Heart right ventricle (tissue), 16 donors: Measurements from ENCODE around the gene OSBPL3. TPM values are rescaled to one million over a fixed set of nuclear protein-coding genes. Genes with fewer than 3 reads are reported as not detected.

Source experiments
- ATAC-seq, 8 donors: fragments of 200-7000 bp; cut with Tn5 transposase; one replicate each; pipeline ENCODE4 v1.9.1; 2020; ENCODE audit warnings: mild to moderate bottlenecking in 8 of 8, moderate library complexity in 8 of 8, moderate number of reproducible peaks in 1 of 8
- DNase-seq, 2 donors: peaks; one replicate each; pipeline ENCODE4 v3.0.0-alpha.2; 2020
- H3K27ac ChIP-seq, 10 donors: fragments of 200-600 bp; sonication (generic) in 2 of 10; one replicate each; pipeline versions ENCODE4 v1.5.0 to v1.8.0; 2020 to 2022; ENCODE audit warnings: mild to moderate bottlenecking in 3 of 10
- H3K27me3 ChIP-seq, 7 donors: fragments of 200-600 bp; one replicate each; pipeline ENCODE4 v1.8.0; 2021 to 2022; ENCODE audit warnings: mild to moderate bottlenecking in 2 of 7
- H3K36me3 ChIP-seq, 9 donors: fragments of 200-600 bp; sonication (generic) in 1 of 9; one replicate each; pipeline versions ENCODE4 v1.5.0 to v1.8.0; 2020 to 2022; ENCODE audit warnings: mild to moderate bottlenecking in 2 of 9
- H3K4me1 ChIP-seq, 9 donors: fragments of 200-600 bp; sonication (generic) in 1 of 9; one replicate each; pipeline versions ENCODE4 v1.5.0 to v1.8.0; 2020 to 2022; ENCODE audit warnings: mild to moderate bottlenecking in 4 of 9
- H3K4me3 ChIP-seq, 10 donors: fragments of 200-600 bp; sonication (generic) in 2 of 10; one replicate each; pipeline versions ENCODE4 v1.5.0 to v1.8.0; 2020 to 2022; ENCODE audit warnings: mild to moderate bottlenecking in 7 of 10, moderate library complexity in 2 of 10
- H3K9me3 ChIP-seq, 11 donors: fragments of 200-600 bp in 10 of 11; sonication (generic) in 2 of 11; one replicate each; pipeline versions ENCODE4 v1.5.0 to v1.8.0; 2013 to 2022; ENCODE audit warnings: mild to moderate bottlenecking in 2 of 11, control low read depth in 1 of 11, moderate library complexity in 1 of 11
- WGBS, 2 donors: extraction: QIAGEN DNeasy Blood & Tissue Kit; methylation state at CpG; one replicate each; pipeline ENCODE4 v1.1.7; 2013; ENCODE audit warnings: inconsistent platforms in 1 of 2; 5-methylcytosine and 5-hydroxymethylcytosine counted together
- intact Hi-C, 10 donors: fragments of 100-400 bp; cut with DNase I; formaldehyde crosslinking; loops; one replicate each; pipeline versions ENCODE4 v1.11.1 to v1.14.2; 2022
- polyA plus RNA-seq, 2 donors: library from polyadenylated mRNA; stranded (reverse); fragments of 200-250 nt; gene quantifications; one replicate each; pipeline ENCODE4 v1.2.3, GENCODE V29; 2013
- total RNA-seq, 10 donors: library from RNA; stranded (reverse); fragmentation: NEBNext Ultra II Directional in 3 of 10; extraction: Animal tissue kit (Norgen Biotek cat#: 25700) in 3 of 10; gene quantifications; one replicate each; pipeline versions ENCODE4 v1.2.1 to v1.2.4, GENCODE V29; 2021 to 2023
- TF ChIP-seq, protein P1 (sequence below), 9 donors: fragments of 200-600 bp; sonication (generic) in 2 of 9; IDR thresholded peaks; one replicate each; pipeline versions ENCODE4 v1.5.0 to v1.8.0; 2021 to 2022; ENCODE audit warnings: antibody characterized with exemption in 9 of 9, mild to moderate bottlenecking in 5 of 9, moderate library complexity in 1 of 9
- donor health status: Arrhythmogenic right ventricular cardiomyopathy.
- donor health status: ischemic (EF 13 %, LVEDD 7.1; RV severe dilation, severe dysfunction).
- donor health status: healthy with polysubstance abuse.
- donor health status: DM: no; HTN: yes; CAD: no.
- donor health status: DM: no; HTN: no; CAD: no.
- donor health status: ischemic (EF 25% LVEDD 6.9; RV normal size, moderate dysfunction).
- donor health status: ischemic (EF 25% LVEDD 5.7; RV mildly dilated, moderate dysfunction).
- donor health status: healthy.
- donor health status: DM: yes; HTN: yes; CAD: no.
- donor health status: Ischemic cardiomyopathy.
- donor health status: ischemic (EF 35%, LVEDD 5.7; RV mildly dilated, moderate dysfunction).
- donor health status: nonischemic (EF 11% LVEDD 7.7; RV severe dilation, severe dysfunction).
- donor health status: DM: yes; HTN: yes; CAD: no.
- donor health status: PGD.
- donor health status: ischemic (EF 29% LVEDD 5.4; RV normal size, mild dysfunction).
- donor health status: nonischemic (EF 23%, LVEDD 6.1; RV moderate dilation, normal function).

Gene OSBPL3
- total and polyA plus RNA-seq, 12 donors = 1.2 to 10.6 (median 3.5) TPM

DNA sequence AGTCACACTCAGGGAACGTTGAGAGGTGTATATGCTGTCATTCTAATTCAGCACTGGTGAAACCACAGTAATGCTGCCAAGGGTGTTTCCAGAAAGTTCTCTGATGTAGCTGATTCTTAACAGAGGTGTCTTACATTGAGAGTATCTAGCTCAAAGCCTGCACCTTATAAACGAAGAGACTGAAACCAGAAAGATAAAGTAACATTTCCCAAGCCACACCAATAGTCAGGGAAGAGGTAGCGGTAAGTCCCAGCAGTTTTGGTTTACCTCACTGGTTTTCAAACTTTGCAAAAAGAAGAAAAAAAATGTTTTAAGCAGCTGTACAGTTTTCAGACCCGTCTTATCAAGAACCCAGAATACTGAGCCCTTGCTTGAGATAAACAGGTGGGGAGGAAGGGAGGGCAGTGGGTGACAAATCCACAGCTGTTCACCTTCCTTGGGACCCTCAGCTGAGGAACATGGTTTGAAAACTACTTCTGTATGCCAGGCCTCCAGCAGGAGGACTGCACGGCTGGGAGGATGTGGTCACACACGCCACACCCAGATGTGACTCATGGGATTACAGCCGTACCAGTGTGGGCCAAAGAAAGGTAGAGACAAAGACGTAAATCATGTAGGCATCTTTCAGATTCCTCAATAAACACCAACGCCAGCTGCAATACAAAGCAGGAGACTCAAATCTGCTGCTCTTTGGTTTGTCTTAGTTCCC is 158.8 kb downstream of the OSBPL3 start:
- Histone ChIP-seq H3K4me3 (peak overlapping the region in 1 of 10 donors; percentile 4), H3K27me3 (no peaks in the 10 kb centered on the region), H3K36me3 (peaks cover 0 to 24% (median 0%) of the 10 kb centered on the region in 9 donors), H3K9me3 (no peaks in the 10 kb centered on the region), H3K4me1 (peaks cover 6 to 39% (median 19%) of the 10 kb centered on the region in 9 donors), H3K27ac (peak overlapping the region in 2 of 10 donors; percentile 18 to 75)
- DNase-seq = peak in 1 of 2 donors; percentile 20
- TF ChIP-seq, protein P1, sequence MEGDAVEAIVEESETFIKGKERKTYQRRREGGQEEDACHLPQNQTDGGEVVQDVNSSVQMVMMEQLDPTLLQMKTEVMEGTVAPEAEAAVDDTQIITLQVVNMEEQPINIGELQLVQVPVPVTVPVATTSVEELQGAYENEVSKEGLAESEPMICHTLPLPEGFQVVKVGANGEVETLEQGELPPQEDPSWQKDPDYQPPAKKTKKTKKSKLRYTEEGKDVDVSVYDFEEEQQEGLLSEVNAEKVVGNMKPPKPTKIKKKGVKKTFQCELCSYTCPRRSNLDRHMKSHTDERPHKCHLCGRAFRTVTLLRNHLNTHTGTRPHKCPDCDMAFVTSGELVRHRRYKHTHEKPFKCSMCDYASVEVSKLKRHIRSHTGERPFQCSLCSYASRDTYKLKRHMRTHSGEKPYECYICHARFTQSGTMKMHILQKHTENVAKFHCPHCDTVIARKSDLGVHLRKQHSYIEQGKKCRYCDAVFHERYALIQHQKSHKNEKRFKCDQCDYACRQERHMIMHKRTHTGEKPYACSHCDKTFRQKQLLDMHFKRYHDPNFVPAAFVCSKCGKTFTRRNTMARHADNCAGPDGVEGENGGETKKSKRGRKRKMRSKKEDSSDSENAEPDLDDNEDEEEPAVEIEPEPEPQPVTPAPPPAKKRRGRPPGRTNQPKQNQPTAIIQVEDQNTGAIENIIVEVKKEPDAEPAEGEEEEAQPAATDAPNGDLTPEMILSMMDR (IDR thresholded peaks at IDR 0.05) = peak in 2 of 9 donors; percentile 15 to 22
- intact Hi-C loops = loop anchor here in 9 of 10 donors (2.0 to 10.0 kb wide), 9 partner anchors 74 to 251 kb away; partner anchors contain the start of gene OSBPL3 (in 5 of the 9)
- 51 to 62% methylated on average over 9 of the region's 9 CpGs for WGBS, 2 donors
- ATAC-seq = peak; percentile 47 to 80 (median 69)

DNA sequence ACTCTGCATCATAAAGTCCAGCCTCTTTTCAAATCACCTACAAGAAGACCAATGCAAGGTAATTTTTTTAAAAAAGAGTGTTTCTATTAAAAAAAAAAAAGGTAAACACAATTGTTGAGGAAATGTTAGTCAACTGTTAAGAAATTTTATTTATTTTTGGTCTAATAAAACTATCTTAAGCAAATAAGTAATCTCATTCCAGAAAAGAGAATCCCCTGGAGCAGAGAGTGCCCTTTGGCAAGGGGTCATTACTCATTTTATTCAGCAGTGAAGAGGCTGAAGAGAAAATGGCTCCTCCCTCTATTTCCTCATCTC is 159.3 kb downstream of the OSBPL3 start:
- intact Hi-C loops = loop anchor here in 9 of 10 donors (1.0 to 10.0 kb wide), 10 partner anchors 74 to 252 kb away; partner anchors contain the start of gene OSBPL3 (in 5 of the 9)
- DNase-seq = no peak
- no peak overlapping the region for H3K4me3 ChIP-seq
- peaks cover under 1 to 33% (median 14%) of the 10 kb centered on the region in 9 donors for H3K4me1 ChIP-seq
- H3K27ac ChIP-seq = peak overlapping the region in 2 of 10 donors; percentile 18 to 75
- no peaks in the 10 kb centered on the region for H3K9me3 ChIP-seq
- no peaks in the 10 kb centered on the region for H3K27me3 ChIP-seq
- peaks cover 0 to 29% (median 0%) of the 10 kb centered on the region in 9 donors for H3K36me3 ChIP-seq
- peak in 4 of 8 donors; percentile 41 to 74 (median 44) for ATAC-seq
- TF ChIP-seq, protein P1 (IDR thresholded peaks at IDR 0.05) = no peak

DNA sequence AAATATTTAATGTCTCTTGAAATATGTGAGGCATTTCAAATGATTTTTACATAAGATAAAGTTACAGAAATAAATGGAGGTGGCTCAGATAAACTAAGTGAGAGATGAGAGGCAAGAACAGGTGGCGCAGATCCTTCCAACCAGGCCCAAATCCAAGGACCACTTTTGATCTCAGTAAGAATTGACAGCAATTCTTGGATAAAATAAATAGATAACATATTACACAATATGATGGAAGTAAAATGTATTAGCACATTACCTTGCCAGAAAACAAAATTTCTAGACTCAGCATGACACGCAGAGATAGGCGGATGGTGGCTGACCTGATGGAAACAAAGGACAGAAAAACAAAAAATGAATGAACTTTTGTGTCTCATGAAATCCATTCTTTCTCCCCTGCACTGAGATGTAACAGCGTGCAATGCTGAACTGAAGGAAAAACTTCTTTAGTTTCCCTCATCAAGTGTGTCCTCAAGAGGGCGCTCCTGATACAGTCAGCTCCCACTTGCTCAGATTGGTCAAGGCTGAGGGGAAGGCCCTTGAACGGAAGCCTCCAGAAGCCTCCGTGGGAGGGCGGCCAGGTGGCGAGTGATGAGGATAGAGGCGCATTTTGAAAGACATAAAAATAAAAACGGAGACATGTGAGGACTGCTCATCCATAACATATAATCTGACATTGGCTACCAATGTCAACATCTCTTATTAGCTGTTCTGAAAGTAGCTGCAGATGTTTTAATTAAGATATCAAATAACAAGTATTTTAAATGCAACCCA is 159.9 kb downstream of the OSBPL3 start:
- no peaks in the 10 kb centered on the region for H3K27me3 ChIP-seq
- peak overlapping the region in 1 of 10 donors; percentile 75 for H3K27ac ChIP-seq
- no peaks in the 10 kb centered on the region for H3K9me3 ChIP-seq
- H3K4me1 ChIP-seq = peaks cover 0 to 28% (median 11%) of the 10 kb centered on the region in 9 donors
- 16 to 18% methylated on average over 11 of the region's 11 CpGs for WGBS, 2 donors
- no peak overlapping the region for H3K4me3 ChIP-seq
- TF ChIP-seq, protein P1 (IDR thresholded peaks at IDR 0.05) = peak; percentile 60 to 94 (median 90)
- peak; percentile 66 to 89 for DNase-seq
- H3K36me3 ChIP-seq = peaks cover 0 to 35% (median 0%) of the 10 kb centered on the region in 9 donors
- intact Hi-C loops = loop anchor here (1.0 to 10.0 kb wide), 13 partner anchors 75 to 275 kb away; partner anchors contain the start of gene OSBPL3 (in 5 of the 10)
- peak; percentile 84 to 96 (median 92) for ATAC-seq

DNA sequence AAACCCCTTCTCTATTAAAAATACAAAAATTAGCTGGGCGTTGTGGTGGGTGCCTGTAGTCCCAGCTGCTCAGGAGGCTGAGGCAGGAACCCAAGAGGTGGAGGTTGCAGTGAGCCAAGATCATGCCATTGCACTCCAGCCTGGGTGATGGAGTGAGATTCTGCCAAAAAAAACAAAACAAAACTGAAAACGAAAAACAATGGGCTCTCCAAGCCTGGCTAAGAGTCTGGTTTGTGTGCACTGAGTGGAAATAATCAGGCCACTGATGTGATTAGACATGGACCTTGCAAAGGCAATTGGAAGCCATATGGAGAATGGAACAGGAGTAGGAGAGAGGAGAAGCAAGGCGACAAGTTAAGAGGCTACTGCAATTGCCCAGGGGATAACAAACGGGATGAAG is 162.6 kb downstream of the OSBPL3 start:
- TF ChIP-seq, protein P1 (IDR thresholded peaks at IDR 0.05) = no peak

More for the DNA sequence above, 162.6 kb downstream of the OSBPL3 start:
- no peaks in the 10 kb centered on the region for H3K9me3 ChIP-seq
- H3K27me3 ChIP-seq = no peaks in the 10 kb centered on the region
- no peak overlapping the region for H3K4me3 ChIP-seq
- DNase-seq (no peak), ATAC-seq (no peak)
- WGBS, 2 donors = 71 to 85% methylated on average over 4 of the region's 4 CpGs
- peaks cover 0 to 43% (median 0%) of the 10 kb centered on the region in 9 donors for H3K36me3 ChIP-seq
- intact Hi-C loops = loop anchor here in 4 of 10 donors (2.0 to 10.0 kb wide), 5 partner anchors 157 to 277 kb away; no protein-coding TSS in a partner anchor
- H3K4me1 ChIP-seq = peaks cover 0 to 22% (median 9%) of the 10 kb centered on the region in 9 donors
- H3K27ac ChIP-seq = no peak overlapping the region
